ENCODE results near the gene PTPRM. TPM values are rescaled to one million over a fixed set of nuclear protein-coding genes. Genes with fewer than 3 reads are reported as not detected.
"Not testable (repeated sequence)": the region's sequence is repeated elsewhere in the genome, so short reads cannot be mapped to it uniquely, and the experiment has no call there.

Gene PTPRM
- total RNA-seq, 1 donor from 2014 or later: 40.1 TPM

GRCh38 chr18:7940971-7941370 is 373.9 kb downstream of the PTPRM start:
- no peak for DNase-seq (ENCODE audit: low read depth in 2 of 2)

GRCh38 chr18:7941533-7941932 is 374.4 kb downstream of the PTPRM start:
- DNase-seq (ENCODE audit: low read depth in 2 of 2): peak in 1 of 2 donors; percentile 74

DNA sequence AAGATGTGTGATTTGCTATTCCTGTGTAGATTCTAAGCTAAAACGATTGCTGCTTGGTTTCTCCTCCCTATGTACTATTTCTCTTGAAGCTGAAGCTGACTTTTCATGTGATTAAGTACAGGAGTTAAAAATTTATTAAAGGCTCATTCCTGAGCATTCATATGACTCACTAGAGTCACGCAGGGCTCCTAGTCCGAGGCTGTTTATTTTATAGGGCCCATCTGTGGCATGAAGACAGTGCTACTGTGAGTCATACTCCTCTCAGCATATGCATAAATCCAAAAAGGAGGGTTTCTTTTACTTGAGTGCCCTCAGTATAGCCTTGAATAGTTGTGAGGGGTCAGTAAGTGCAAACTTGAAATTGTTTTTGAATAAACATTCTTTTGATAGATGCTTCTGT is 378.8 kb downstream of the PTPRM start:
- peak; percentile 48 to 94 for DNase-seq (ENCODE audit: low read depth in 2 of 2)

DNA sequence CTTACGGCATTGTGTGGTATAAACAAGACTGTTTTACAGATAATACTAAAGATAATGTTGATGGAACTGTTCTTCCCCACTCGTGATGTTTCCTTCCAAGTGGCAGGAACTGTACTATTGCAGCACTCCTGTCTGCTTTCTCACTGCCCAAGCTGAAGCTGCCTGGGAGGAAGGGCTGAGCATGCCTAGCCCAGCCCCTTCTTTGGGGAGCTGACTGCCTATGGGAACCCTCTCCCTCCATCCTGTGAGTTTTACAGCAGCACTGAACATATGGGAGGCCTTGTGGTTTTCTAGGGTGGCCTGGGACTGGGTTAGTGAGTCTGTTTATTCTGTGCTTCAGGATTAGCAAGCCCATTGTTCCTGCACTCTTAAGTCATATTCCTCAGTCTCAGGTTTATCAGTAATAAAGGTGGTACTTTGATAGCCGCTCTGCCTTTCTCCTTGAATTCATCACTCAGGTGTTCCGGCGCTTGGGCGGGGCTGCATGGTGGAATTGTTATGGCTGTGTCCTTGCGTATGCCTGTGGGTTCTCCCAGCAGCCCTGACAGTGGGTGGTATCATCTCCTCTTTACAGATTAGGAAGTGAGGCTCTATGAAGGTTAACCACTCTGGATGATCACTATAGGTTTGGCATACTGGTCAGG is 379.7 kb downstream of the PTPRM start:
- peak; percentile 62 to 81 for DNase-seq (ENCODE audit: low read depth in 2 of 2)

- peak; percentile 44 to 74 for DNase-seq (ENCODE audit: low read depth in 2 of 2)
Measured at GRCh38 chr18:7950380-7951136, 383.4 kb downstream of the PTPRM start.

- DNase-seq (ENCODE audit: low read depth in 2 of 2): no peak
Measured at GRCh38 chr18:7953095-7953958, 386.2 kb downstream of the PTPRM start.

DNA sequence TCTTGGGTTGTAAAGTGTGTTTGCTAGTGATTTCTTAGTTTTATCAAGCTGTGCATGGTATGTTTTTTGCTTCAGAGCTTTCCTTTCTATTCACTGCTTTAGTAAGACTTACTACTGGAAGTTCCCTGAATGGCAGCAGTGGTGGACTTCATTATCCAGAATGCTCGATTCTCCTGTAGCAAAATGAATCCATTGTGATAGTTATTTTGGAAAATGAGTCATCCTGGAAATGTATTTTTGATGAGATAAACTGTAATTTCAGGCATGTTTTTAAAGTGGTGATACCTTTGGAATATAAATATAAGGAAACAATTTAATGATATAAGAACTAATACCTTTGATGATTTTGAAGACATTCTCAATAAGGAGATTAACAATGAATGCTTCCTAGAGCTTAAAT is 387.1 kb downstream of the PTPRM start:
- peak; percentile 75 to 77 for DNase-seq (ENCODE audit: low read depth in 2 of 2)

- no peak for DNase-seq (ENCODE audit: low read depth in 2 of 2)
Measured at GRCh38 chr18:7955175-7955574, 388.1 kb downstream of the PTPRM start.

DNA sequence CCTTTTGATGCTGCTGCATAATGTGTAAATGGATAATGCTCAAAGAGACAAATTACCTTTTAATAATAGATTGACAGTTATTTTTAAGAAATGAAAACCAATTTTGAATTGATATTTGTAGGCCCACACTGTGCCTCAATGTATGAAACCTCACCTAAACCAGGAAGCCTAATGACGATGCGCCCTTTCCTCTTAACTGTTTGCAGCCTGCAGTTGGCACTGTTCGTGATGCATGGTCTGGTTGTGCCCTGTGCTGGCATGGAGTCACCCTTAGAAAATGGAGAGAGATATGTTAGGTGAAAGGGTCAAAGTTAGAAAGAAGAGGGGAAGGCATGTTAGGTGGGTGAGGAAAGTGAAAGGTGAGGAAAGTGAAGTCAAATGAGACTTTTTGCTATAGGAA is 390.2 kb downstream of the PTPRM start:
- no peak for DNase-seq (ENCODE audit: low read depth in 2 of 2)

DNA sequence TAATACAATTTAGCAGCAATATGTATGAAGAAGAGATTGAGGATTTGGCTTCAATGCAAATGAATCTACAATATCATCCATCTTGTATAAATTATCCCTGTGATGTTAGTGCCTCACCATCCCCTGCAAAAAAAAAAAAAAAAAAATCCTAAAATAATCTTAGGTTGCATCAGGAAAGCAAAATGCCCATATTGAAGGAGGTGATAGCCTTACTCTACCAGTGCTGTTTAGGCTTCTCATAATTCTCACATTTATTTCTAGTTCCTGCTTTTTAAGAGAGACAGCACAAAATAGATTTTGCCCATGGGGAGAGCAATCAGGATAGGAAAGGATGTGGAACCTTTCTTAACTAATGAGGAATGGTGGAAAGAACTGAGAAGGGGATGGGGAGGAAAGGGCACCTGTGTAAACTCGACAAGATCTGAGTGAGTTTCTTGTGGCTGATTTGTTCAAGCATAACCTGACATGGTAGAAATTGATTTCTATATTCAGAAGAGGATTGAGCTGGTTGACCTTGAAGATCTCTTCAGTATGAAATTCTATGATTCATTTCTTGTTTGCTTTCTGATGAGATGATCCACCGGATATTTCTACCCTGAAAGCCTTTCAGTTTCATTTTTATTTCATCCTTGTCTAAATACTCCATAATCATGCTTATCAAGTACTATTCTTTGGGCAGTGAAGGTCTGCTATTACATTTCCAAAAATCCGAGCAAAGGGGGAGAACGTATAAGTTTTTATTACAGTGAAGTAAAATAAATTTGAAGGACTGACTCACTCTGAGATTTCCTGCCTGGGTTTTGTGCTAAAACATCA is 391.2 kb downstream of the PTPRM start:
- DNase-seq (ENCODE audit: low read depth in 2 of 2): peak; percentile 19 to 69

GRCh38 chr18:7958897-7959146 is 391.7 kb downstream of the PTPRM start:
- DNase-seq (ENCODE audit: low read depth in 2 of 2): peak in 1 of 2 donors; percentile 12

DNA sequence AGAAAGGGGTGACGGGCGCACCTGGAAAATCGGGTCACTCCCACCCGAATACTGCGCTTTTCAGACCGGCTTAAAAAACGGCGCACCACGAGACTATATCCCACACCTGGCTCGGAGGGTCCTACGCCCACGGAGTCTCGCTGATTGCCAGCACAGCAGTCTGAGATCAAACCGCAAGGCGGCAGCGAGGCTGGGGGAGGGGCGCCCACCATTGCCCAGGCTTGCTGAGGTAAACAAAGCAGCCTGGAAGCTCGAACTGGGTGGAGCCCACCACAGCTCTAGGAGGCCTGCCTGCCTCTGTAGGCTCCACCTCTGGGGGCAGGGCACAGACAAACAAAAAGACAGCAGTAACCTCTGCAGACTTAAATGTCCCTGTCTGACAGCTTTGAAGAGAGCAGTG is 399.6 kb downstream of the PTPRM start:
- DNase-seq (ENCODE audit: low read depth in 2 of 2): not testable (repeated sequence)

- no peak for DNase-seq (ENCODE audit: low read depth in 2 of 2)
Measured at GRCh38 chr18:7974200-7974874, 407.2 kb downstream of the PTPRM start.

GRCh38 chr18:7977897-7978296 is 410.8 kb downstream of the PTPRM start:
- no peak for DNase-seq (ENCODE audit: low read depth in 2 of 2)

DNA sequence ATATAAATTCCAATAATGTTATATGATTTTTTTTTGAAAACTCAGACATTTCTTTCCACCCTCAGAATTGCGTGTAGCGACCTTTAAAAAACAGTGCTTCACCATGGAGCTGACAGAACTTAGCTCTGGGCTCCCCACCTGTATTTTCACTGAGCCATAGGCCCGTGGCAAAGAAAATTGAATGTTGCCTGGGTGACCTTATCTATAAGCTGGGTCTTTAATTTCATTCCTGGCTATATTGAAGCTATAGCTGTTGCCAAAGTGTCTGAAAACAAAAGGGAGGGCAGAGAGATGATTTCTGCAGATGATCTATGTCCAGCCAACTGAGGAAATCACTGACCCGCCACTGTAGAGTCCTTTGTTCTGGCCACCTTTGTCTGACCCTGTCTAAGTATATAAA is 411.7 kb downstream of the PTPRM start:
- DNase-seq (ENCODE audit: low read depth in 2 of 2): peak in 1 of 2 donors; percentile 26

GRCh38 chr18:7979714-7980113 is 412.6 kb downstream of the PTPRM start:
- no peak for DNase-seq (ENCODE audit: low read depth in 2 of 2)

DNA sequence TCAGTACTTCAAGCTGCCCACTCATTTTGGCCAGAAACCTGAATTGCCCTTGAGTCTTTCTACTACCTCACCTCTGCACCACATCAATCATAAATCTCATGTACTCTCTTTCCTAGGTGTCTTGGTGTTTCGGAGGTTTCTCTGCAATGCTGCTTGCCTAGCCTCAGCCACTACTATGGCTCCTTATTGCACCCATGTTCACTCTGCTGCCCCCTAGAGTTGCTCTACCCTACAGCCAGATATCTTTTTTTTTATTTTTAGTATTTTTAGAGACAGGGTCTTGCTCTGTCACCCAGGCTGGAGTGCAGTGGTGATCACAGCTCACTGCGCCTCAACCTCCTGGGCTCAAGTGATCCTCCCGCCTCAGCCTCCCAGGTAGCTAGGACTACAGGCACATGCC is 413.0 kb downstream of the PTPRM start:
- DNase-seq (ENCODE audit: low read depth in 2 of 2): no peak

- no peak for DNase-seq (ENCODE audit: low read depth in 2 of 2)
Measured at GRCh38 chr18:7980656-7981055, 413.5 kb downstream of the PTPRM start.

- peak in 1 of 2 donors; percentile 26 for DNase-seq (ENCODE audit: low read depth in 2 of 2)
Measured at GRCh38 chr18:7982216-7982615, 415.1 kb downstream of the PTPRM start.

DNA sequence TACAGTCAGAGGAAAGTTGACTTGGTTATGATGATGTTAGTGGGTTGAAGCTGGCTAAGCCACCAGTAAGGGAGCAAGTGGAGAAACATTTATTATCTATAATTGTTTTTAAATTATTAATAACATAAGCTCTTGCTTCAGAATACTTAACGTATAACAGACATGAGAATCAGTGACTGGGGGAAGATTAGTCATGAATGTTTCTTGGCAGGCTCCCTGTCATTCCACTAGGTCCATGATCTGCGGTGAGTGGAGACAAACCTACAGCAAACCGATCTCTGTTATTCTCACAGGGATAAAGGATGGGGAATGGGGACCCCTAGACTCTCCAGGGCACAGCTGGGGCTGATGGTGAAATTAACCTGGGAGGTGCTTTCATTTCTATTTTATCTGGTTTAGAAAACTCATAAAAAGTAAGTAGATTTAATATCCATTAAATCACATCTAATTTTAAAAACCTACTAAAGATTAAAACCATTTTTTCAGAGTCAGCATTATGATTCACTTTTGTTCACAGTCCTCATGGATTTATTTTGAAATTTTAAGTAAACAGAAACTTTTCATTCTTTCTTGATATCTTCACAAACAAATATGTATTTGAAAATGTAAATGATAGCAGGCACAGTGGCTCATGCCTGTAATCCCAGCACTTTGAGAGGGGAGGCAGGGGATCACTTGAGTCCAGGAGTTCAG is 420.3 kb downstream of the PTPRM start:
- peak; percentile 56 to 65 for DNase-seq (ENCODE audit: low read depth in 2 of 2)

Measured in lung microvascular endothelial cell (primary cell).